ENCODE data around the gene NIT1.

DNA sequence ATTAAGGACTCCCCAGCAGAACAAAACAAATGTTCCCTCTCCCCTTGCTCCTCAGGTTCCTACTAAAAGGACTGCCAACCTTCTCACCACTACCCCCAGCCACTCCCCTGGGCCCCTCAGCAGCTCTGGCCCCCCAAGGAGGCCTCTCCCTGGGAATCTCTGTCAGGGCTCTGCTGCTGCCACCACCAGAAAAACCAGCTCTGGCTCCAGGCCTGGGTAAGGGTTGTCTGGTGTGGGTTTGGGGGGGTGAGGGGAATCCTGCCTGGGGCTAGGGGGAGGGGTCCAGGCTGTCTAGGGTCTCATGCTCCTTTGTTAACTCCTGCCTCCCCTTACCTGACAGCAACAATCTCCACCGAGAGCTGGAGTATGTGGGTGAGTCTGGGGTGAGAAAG lies 33.3 kb upstream of the NIT1 start:
- TF ChIP-seq, protein P1, sequence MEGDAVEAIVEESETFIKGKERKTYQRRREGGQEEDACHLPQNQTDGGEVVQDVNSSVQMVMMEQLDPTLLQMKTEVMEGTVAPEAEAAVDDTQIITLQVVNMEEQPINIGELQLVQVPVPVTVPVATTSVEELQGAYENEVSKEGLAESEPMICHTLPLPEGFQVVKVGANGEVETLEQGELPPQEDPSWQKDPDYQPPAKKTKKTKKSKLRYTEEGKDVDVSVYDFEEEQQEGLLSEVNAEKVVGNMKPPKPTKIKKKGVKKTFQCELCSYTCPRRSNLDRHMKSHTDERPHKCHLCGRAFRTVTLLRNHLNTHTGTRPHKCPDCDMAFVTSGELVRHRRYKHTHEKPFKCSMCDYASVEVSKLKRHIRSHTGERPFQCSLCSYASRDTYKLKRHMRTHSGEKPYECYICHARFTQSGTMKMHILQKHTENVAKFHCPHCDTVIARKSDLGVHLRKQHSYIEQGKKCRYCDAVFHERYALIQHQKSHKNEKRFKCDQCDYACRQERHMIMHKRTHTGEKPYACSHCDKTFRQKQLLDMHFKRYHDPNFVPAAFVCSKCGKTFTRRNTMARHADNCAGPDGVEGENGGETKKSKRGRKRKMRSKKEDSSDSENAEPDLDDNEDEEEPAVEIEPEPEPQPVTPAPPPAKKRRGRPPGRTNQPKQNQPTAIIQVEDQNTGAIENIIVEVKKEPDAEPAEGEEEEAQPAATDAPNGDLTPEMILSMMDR (IDR thresholded peaks at IDR 0.05; ENCODE audit: insufficient read depth, low read length, poor library complexity, severe bottlenecking): no peak
- no peak for TF ChIP-seq EZH2phosphoT487 (conservative IDR thresholded peaks at IDR 0.05; ENCODE audit: low read length)
